ENCODE results near the gene MEGF8.

- TF ChIP-seq CTCF (IDR thresholded peaks at IDR 0.05; ENCODE audit: extremely low read depth in 1 of 2, insufficient read depth in 1 of 2, low read depth in 1 of 2, low read length in 2 of 2) (no peak), POLR2AphosphoS5 (IDR thresholded peaks at IDR 0.05; ENCODE audit: insufficient read depth, low read depth, low read length) (no peak), EZH2 (IDR thresholded peaks at IDR 0.05; ENCODE audit: borderline replicate concordance, low read depth, low read length, severe bottlenecking) (no peak), POLR2A (IDR thresholded peaks at IDR 0.05; ENCODE audit: low read depth, low read length) (no peak), FOS (IDR thresholded peaks at IDR 0.05; ENCODE audit: borderline replicate concordance, insufficient read depth, low read length) (no peak)
Measured at GRCh38 chr19:42311657-42312056, 13.8 kb upstream of the MEGF8 start.

Measured in endothelial cell of umbilical vein (primary cell).